ENCODE results near the gene ASB13. TPM values are rescaled to one million over a fixed set of nuclear protein-coding genes. Genes with fewer than 3 reads are reported as not detected.

Gene ASB13
- total and polyA plus RNA-seq, 2 of the 13 experiments (the other 11 are each of a cell fraction or from before 2014, with no cell fraction given) = 9.3 to 15.4 TPM

- DNase-seq (ENCODE audit: low spot score) (no peak), FAIRE-seq (no peak), ATAC-seq (no peak)
- H3K4me2 ChIP-seq (ENCODE audit: low read depth, low read length) = no peak overlapping the region
- in situ Hi-C loops (cut with HindIII; ENCODE audit: extremely low pct_ligation_motif_present, low pct_unique_long_range_greater_than_20kb) (no loop called here), intact Hi-C loops (cut with micrococcal nuclease; ENCODE audit: unreplicated experiment) (no loop called here)
- WGBS (ENCODE audit: low lambda C conversion rate) = 93% methylated on average over 8 of the region's 8 CpGs
- no TSS peak for BruUV-seq (replicated peaks)
- H3K9ac ChIP-seq (ENCODE audit: insufficient read depth, low read depth, low read length) = no peak overlapping the region
- no peak for TF ChIP-seq HMG20A (CRISPR knock-in tag; IDR thresholded peaks at IDR 0.05; ENCODE audit: borderline replicate concordance)
- no peak for TF ChIP-seq CAMTA2 (CRISPR knock-in tag; IDR thresholded peaks at IDR 0.05; ENCODE audit: borderline replicate concordance)
- TF ChIP-seq CENPT (CRISPR knock-in tag; IDR thresholded peaks at IDR 0.05; ENCODE audit: low read depth) = no peak
- TF ChIP-seq MNT (IDR thresholded peaks at IDR 0.05) = no peak
- no peak for TF ChIP-seq KLF16 (CRISPR knock-in tag; IDR thresholded peaks at IDR 0.05)
- H3K79me2 ChIP-seq (ENCODE audit: insufficient read depth, low read length) = peaks cover 4% of the 10 kb centered on the region
- CTCF ChIA-PET (ENCODE audit: low intra/inter-chr PET ratio, low total read pairs) = no interaction called here
- POLR2A ChIA-PET = no interaction called here
- H3K4me3 ChIP-seq (replicated peaks in 1 of 3; ENCODE audit: insufficient read depth in 1 of 3, low read depth in 2 of 3, low read length in 3 of 3) = no peak overlapping the region
- peaks cover 57% of the 10 kb centered on the region for H3K4me1 ChIP-seq (ENCODE audit: insufficient read depth, low read length)
- no peaks in the 10 kb centered on the region for H3K27me3 ChIP-seq (ENCODE audit: control insufficient read depth in 1 of 2, insufficient read depth in 2 of 2, low read length in 2 of 2)
- no peaks in the 10 kb centered on the region for H4K20me1 ChIP-seq (ENCODE audit: insufficient read depth, low read length)
- no peak overlapping the region for H2AFZ ChIP-seq (ENCODE audit: low read length)
- H3K9me3 ChIP-seq (ENCODE audit: low read length) = no peaks in the 10 kb centered on the region
- no peaks in the 10 kb centered on the region for H3K36me3 ChIP-seq (replicated peaks in 1 of 2; ENCODE audit: control insufficient read depth in 1 of 2, insufficient read depth in 2 of 2, low read length in 2 of 2)
- H3K27ac ChIP-seq (ENCODE audit: extremely low read length, insufficient read depth, low read length) = no peak overlapping the region
Observed at GRCh38 chr10:5656737-5657579, 9.4 kb downstream of the ASB13 start.

GRCh38 chr10:5655121-5655520 is 11.3 kb downstream of the ASB13 start:
- 41% methylated on average over 3 of the region's 3 CpGs for WGBS (ENCODE audit: low lambda C conversion rate)
- Histone ChIP-seq H2AFZ (ENCODE audit: low read length) (no peak overlapping the region), H3K79me2 (ENCODE audit: insufficient read depth, low read length) (peaks cover 2% of the 10 kb centered on the region), H3K9ac (ENCODE audit: insufficient read depth, low read depth, low read length) (no peak overlapping the region), H3K4me2 (ENCODE audit: low read depth, low read length) (no peak overlapping the region), H3K27me3 (ENCODE audit: control insufficient read depth in 1 of 2, insufficient read depth in 2 of 2, low read length in 2 of 2) (no peaks in the 10 kb centered on the region), H3K27ac (ENCODE audit: extremely low read length, insufficient read depth, low read length) (no peak overlapping the region), H3K4me1 (ENCODE audit: insufficient read depth, low read length) (peaks cover 46% of the 10 kb centered on the region), H4K20me1 (ENCODE audit: insufficient read depth, low read length) (no peaks in the 10 kb centered on the region), H3K9me3 (ENCODE audit: low read length) (no peaks in the 10 kb centered on the region), H3K4me3 (replicated peaks in 1 of 3; ENCODE audit: insufficient read depth in 1 of 3, low read depth in 2 of 3, low read length in 3 of 3) (no peak overlapping the region), H3K36me3 (replicated peaks in 1 of 2; ENCODE audit: control insufficient read depth in 1 of 2, insufficient read depth in 2 of 2, low read length in 2 of 2) (peaks cover 1 to 2% of the 10 kb centered on the region in 2 experiments; a peak in 1 of 5 replicates)
- POLR2A ChIA-PET = no interaction called here
- intact Hi-C loops (cut with micrococcal nuclease; ENCODE audit: unreplicated experiment) = no loop called here
- ATAC-seq (no peak), DNase-seq (ENCODE audit: low spot score) (no peak), FAIRE-seq (no peak)
- no TSS peak for BruUV-seq (replicated peaks)
- CTCF ChIA-PET (ENCODE audit: low intra/inter-chr PET ratio, low total read pairs) = no interaction called here
- in situ Hi-C loops (cut with HindIII; ENCODE audit: extremely low pct_ligation_motif_present, low pct_unique_long_range_greater_than_20kb) = no loop called here
- TF ChIP-seq ZKSCAN5 (CRISPR knock-in tag; IDR thresholded peaks at IDR 0.05) = no peak
- TF ChIP-seq STAG1 (CRISPR knock-in tag; IDR thresholded peaks at IDR 0.05) = no peak
- no peak for TF ChIP-seq ZNF232 (CRISPR knock-in tag; IDR thresholded peaks at IDR 0.05; ENCODE audit: borderline replicate concordance)
- TF ChIP-seq NFYC (CRISPR knock-in tag; IDR thresholded peaks at IDR 0.05) = no peak
- no peak for TF ChIP-seq MYC (CRISPR knock-in tag; IDR thresholded peaks at IDR 0.05; ENCODE audit: borderline replicate concordance)
- TF ChIP-seq ZNF83 (CRISPR knock-in tag; IDR thresholded peaks at IDR 0.05; ENCODE audit: borderline replicate concordance) = no peak
- no peak for TF ChIP-seq ZNF839 (CRISPR knock-in tag; IDR thresholded peaks at IDR 0.05; ENCODE audit: borderline replicate concordance)
- no peak for TF ChIP-seq ZFYVE20 (CRISPR knock-in tag; IDR thresholded peaks at IDR 0.05; ENCODE audit: borderline replicate concordance, low read depth)
- TF ChIP-seq PAX8 (CRISPR knock-in tag; IDR thresholded peaks at IDR 0.05; ENCODE audit: borderline replicate concordance) = no peak
- TF ChIP-seq ZNF446 (CRISPR knock-in tag; IDR thresholded peaks at IDR 0.05) = no peak
